GM21390 (cell line): ENCODE results near the gene GALNT17.

Experiments
- ATAC-seq: cut with Tn5 transposase; IDR thresholded peaks from one replicate; pipeline ENCODE4 v1.9.1; 2021; ENCODE audit not compliant: unreplicated experiment

The GALNT17 gene

DNA sequence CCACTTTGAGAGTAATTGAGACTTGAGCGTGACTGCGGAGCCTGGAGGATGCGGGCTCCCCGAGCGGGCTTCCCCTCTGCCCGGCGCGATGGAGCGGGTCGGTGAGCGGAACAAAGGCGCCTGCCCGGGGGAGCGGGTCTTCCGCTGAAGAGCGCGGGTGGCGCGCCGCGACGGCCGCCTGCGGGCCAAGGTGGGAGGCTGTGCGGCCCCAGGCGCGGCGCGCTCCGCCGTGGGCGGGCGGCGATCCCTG, at the start of gene GALNT17:
TSS of gene GALNT17 (plus strand) at position 18 of the 250 bp plus-strand sequence.
- no peak for ATAC-seq

DNA sequence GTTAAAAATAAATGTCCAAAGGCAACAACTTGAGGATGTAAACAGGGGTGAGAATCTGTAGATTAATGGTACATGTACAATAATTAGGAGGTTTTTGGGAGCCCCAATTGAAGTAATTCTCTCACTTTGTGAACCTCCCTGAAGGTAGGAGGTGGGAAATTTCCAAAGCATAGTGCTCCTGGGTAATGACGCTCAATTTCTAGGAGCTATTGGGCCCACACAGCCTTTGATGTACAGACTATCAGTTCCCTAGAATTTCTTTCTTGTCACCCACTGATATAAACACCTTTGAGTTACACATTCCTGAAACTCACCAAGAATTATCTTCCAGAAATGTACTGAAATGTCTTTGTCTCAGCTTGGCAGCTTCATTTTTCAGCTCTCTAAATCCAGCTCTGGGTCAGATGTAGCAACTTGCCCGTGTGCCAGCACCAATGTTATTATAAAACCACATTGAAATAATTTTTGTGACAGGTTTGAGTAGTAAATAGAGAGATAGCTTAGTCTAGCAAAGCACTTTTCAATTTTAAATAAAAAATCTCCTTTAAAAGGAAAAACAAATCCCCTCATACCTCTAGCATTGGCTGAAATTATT, 36.6 kb upstream of the GALNT17 start:
- ATAC-seq: no peak

DNA sequence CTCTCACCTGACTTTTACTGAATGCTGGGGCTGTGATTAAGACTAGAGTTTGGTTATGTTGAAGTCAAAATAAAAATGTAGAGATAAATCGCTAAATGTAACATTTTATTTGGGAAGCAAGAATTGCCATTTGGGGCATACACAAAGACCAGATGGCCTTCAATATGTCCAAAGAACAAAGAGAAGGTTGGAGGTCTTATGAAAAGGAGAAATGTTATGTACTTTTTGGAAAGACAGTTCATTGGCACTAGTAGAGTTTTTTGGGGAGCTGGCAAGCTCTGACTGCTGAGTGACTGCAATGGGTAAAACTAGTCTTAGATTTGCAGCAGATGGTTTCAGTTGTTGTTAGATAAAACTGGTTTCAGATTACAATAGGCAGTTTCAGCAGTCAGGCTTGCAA, 35.6 kb upstream of the GALNT17 start:
- no peak for ATAC-seq

DNA sequence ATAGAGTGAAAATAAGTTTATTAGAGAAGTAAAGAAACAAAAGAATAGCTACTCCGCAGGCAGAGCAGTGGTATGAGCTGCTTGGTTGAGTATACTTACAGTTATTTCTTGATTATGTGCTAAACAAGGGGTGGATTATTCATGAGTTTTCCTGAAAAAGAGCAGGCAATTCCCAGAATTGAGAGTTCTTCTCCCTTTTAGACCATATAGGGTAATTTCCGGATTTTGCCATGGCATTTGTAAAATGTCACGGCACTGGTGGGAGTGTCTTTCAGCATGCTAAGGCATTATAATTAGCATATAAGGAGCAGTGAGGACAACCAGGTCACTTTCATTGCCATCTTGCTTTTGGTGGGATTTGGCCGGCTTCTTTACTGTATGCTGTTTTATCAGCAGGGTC, 25.7 kb upstream of the GALNT17 start:
- ATAC-seq: no peak

DNA sequence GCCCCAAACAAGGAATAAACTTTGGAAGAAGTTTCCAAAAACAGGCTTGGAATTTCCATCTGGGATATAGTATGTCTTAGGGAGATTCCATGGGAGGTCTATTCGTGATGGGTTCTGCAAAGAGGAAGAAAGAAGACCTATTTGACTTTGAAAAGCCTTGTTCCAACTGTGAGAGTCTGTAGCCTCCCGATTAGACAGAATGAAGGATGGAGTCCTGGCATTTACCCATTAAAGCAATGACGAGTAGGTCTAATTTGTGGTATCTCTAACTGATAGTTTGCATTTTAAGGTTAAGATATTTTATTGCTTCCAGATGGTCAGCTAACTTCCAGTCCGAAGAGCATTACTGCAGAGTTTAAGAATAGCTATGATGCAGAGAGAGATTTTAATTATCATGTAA, 19.5 kb upstream of the GALNT17 start:
- ATAC-seq: no peak

DNA sequence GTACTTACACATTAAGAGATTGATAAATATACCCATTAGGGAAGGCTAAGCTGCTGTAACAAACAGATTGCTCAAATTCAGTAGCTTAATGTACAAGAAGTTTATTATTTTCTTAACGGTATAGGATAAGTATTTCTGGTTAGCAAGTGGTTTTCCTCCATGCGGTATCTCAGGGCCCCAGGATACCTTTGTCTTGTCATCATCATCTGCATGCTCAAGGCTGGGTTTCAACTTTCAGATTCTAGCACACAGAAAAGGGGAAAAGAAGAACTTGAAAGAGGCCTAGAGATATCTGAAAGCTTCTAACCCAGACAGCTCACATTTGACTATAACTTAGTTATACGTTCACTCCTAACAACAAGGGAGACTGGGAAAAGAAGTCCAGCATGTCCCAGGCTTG, 11.8 kb upstream of the GALNT17 start:
- no peak for ATAC-seq

DNA sequence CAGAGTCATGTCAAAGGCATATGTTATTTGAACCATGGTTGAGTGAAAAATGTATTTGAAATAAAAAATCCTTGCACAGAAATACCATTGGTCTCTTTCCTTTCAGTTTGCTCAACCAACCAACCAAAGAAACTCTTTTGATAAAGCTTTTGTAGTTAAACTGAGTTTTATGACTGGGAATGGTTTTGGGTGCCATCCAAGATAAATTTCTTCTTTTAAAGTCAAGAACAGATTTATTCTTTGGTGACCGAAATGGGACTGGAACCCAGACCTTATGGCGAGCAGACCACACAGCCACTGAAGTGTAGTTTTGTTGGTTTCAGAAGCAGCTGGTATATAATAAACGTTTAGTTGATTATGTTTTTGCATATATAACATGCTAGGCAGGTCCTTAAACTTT, 2.8 kb upstream of the GALNT17 start:
- ATAC-seq: no peak

DNA sequence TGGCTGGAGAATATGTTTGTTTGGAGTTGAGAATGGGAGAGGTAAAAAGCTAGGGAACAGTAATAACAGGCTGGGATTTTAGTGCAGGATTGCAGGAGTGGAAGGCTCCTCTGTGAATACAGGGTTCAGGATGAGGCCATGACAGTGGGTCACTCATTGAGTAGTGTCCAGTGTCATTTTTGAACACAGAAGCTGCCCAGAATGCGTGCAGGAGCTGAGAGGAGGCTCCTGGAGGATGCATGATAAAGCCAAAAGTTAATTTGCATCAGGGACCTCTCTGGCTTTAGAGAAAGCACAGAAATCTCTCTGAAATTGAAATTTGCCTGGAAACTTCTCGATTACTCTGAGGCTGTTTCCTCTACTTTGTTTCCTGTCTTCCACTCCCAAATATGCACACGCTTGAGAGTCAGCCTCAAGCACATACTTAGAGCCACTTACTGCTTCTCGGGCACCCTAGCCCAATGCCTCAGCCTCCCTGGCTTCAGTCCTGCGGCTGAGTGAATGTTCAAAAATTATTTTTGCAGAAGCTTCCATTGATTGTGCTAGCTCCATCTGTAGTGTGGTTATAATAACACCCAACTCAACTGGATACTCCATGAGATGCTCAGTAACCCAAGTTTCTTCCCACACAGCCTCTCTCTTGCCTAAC, 1.8 kb upstream of the GALNT17 start:
- no peak for ATAC-seq

DNA sequence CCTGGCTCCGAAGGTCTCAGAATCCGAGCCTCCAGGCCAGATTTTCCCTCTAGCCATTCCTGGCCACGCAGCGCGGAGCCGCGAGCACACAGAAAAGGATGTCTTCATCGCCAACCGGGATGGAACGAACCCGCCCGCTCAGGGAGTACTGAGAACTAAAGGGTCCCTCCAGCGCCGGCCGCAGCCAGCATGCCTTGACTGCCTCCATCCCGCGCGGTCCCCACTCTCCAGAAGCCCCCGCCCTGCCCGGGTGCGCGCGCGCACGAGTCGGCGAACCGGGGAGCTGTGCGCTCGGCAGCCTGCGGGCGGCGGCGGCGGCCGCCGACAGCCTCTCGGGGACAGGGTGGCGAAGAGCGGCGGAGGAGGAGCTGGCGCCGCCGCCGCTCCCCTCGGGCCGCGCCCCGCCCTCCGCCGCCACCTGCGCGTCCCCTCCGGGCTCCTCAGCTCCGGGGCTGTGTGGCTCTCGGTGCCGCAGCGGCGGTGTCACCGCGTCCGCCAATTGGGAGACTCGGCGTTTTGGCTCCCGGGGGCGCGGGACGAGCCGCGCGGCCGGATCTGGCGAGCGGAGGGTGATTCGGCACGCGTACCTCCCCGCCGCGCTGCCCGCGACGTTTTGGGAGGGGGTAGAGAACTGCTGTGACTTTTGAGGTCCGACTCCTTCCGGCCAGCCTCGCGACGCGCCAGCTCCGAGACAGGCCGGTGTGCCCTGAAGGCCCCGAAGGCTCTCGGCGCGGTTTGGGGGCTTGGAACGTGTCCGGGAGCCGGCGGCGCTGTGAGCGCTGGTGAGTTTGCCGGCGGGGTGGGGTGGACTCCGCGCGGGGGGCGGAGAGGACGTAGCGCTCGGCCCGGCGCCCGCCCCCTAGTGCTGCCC, 453 bp upstream of the GALNT17 start:
- ATAC-seq: no peak

DNA sequence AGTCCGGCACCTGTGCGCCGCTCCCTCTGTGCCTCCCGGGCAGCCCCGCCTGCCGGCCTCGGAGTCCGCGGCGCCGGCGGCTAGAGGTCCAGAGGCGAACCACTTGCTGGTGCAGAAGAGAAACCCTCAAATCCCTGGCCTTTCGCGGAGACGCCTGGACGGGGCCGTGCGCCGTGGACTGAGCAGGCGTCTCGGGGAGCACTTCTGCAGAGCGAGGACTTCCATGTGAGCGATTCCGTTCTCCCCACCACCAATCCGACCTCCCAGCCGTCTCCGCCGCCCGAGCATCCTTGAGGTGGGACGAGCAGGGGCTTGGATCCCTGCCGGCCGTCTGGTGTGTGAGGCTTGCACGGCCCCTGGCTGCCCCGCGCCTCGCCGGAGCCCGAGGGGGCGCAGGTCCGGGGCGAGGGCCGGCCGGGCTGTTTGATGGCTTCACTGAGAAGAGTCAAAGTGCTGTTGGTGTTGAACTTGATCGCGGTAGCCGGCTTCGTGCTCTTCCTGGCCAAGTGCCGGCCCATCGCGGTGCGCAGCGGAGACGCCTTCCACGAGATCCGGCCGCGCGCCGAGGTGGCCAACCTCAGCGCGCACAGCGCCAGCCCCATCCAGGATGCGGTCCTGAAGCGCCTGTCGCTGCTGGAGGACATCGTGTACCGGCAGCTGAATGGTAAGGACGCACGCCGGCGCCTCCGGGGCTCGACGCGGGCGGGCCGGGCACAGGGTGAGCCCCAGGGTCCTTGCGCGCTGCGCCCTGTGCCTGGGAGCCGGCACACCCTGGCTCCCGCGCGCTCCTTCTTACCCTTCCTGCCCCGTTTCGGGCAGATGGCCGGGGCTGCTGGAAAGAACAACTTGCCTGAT, 660 bp downstream of the GALNT17 start:
- no peak for ATAC-seq

DNA sequence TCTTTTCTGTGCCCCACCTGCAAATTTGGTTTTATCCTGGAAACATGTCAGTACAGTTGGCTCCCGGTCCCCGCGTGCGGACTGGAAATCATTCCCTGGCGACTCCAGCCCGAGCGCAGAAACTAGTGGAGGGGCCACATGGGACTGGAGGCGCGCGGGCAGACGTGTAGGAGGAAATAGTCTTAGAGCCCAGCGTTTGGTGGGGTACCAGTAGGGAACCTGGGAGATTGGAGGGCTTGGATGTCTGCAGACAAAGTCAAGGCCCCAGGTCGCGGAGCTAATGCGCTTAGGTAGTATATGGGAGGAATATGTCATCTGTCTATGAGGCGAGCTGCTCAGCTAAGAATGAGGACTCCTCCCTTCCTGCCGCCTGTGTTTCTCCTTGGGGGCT, 1.3 kb downstream of the GALNT17 start:
- ATAC-seq: no peak

DNA sequence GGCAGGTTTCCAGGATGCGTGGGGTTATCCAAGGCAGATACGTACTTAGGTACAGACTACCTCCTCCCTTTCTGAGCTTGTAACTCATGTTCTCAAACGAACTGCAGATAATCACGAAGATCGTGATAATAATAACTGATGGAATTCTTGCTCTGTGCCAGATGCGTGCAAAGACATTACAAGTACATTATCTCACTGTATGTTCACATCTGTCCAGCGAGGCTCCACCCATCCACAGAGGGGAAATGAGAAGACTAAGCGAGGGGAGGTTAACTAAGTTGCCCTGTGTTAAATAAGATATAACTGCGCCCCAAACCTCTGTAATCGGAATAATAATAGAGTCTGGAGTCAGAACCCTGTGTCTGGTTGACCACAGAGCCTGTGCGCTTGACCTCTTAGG, 1.9 kb downstream of the GALNT17 start:
- no peak for ATAC-seq

DNA sequence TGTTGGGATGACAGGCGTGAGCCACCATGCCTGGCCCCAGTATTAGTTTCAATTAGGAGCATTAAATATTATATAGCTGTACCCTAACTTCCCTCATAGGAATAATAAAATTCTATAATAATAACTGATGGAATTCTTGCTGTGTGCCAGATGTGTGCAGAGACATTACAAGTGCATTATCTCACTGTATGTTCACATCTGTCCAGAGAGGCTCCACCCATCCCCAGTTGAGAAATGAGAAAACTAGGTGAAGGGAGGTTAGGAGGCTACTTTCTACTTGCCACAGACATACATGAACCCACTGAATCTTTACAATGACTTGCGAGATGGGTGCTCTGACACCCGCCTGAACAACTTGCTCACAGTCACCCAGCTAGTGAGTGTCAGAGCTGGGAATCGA, 3.2 kb downstream of the GALNT17 start:
- ATAC-seq: no peak

DNA sequence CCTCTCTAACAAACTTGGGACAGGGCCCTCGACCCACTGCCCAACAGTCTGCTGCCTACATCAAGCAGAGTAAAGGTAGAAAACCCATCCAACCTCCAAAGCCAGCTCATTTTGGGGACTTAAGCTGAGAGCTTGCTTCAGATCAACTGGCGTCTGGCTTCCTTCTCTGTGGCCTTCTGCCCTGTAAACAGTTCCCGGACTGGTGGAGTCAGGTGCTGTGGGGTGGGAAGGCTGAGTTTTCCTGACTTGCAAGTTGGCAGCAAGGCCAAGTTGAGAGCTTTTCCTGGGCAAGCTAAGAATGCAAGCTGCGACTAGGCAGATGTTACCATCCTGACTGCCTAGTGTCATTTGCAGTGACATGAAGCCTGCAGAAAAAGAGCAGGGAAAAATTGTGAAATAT, 3.7 kb downstream of the GALNT17 start:
- no peak for ATAC-seq

DNA sequence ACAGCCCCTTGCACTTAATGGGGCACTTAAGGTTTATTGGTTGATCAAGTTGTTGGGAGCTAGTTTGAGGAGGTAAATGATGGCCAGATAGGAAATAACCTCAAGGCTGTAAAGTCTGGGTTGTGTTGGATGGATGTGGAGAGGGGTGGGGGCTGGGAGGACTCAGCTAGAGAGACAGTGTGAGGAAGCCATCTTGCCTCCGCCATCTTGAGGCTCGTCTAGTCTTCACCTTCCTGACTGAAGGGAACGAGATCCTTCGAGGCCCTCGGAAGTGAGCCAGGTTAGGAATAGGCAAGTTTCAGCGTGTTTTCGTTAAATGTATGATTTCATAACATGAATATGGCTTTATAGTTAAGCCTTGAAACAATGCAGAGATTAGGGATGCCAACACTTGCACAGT, 5.5 kb downstream of the GALNT17 start:
- no peak for ATAC-seq

DNA sequence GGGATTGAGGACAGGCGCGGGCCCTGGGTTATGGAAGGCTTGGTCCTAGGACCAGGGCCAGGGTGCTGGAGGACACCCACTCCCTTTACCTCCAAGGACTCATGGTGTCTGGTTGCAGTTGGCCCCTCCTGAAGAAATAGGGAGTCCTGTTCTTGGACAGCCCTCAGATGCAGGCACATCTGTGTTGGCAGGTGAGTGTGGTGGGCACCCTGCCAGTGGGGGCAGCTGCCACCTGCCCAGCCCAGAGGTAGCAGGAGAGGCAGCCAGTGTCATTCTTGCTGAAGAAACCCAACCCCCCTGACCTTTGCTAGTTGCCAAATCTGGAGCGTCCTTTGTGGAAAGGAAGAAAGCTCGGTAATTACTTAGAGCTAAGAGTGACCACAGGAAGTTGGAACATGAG, 8.3 kb downstream of the GALNT17 start:
- ATAC-seq: no peak

DNA sequence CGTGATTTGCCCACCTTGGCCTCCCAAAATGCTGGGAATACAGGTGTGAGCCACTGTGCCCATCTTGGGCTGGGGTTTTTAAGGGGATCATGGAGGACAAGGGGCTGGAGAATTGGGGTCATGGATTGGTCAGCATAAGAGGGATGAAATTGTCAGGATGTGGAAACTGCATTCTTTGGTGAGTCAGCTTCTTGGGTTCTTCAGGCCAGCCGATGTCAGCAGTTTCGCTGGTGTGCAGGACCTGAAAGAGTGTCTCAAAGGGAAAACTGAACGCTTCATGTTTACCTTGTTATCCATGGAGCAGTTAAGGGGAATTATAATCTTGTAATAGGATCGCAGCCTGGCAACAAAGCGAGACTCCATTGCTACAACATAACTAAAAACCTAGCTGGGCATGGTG, 13.0 kb downstream of the GALNT17 start:
- no peak for ATAC-seq

DNA sequence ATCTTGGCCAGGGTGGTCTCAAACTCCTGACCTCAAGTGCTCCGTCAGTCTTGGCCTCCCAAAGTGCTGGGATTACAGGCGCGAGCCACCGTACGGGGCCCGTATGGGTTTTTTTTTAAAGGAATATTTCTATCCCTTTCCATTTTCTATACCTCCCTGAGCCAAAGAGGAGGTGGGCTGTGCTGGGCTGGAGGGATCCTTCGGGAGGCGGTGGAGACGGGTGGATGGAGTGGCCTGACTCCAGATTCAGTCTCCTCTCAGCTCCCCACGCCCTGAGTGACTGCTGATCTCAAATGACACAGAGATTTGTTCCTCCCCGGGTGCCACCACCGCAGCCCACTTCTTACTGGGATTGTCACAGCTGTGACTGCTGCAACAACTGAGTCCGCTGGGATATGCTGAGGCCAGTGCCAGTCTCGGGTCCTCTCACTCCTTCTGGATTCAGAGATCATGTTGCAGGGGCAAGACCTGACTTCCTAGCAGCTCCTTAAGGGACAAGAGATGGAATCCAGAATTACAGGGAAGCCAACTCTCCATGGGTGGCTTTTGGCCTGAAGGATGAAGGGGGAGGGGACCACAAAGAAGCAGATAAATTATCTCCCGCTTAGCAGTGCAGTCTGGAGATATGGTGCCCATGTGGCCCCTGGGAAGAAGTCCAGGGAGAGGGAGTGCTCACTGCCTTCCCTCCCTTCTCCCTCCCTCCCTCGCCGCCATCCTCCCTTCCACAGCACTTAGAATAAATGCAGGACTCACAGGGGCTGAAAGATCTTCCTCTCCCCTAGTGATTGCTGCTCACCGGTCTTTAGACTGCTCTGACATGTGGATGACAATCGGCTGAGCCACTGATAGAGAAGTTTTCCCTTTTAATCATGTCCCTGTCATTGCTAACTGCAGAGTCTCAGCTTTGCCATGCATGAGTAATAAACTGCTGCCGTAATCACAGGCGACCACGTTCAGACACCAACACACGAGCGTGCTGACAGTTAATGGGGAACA, 14.3 kb downstream of the GALNT17 start:
- no peak for ATAC-seq

DNA sequence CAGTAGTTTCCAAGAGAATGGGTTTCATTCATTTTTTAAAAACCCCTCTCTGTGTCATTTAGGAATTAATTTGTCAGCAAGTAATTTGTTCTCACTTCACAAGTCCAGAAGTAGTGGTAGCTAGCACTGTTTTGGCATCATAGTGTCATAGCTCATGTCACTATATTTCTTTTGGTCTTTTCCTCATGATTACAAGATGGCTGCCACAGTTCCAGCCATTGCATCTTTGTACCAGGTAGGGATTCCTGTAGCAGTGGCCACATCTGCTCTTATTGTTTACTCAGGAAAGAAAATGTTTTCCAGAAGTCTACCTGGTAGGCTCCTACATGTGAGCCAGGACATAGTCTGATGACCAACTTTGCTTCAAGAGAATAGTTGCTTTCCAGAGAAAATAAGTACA, 16.2 kb downstream of the GALNT17 start:
- no peak for ATAC-seq

DNA sequence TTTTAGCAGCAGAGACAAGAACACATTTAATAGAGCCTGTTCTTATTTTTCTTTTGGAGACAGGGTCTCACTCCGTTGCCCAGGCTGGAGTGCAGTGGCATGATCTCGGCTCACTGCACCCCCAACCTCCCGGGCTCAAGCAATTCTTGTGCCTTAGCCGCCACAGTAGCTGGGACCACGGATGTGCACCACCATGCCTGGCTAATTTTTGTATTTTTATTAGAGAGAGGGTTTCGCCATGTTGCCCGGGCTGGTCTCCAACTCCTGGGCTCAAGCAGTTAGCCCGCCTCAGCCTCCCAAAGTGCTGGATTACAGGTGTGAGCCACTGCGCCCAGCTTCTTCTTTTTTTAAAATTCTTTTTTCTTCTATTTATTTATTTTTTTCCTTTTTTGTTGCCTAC, 23.3 kb downstream of the GALNT17 start:
- no peak for ATAC-seq
